NCI-H128 (cell line): ENCODE data around the gene TBC1D14.

Experiments used
- DNase-seq: peaks from one replicate; lab custom pipeline; 2025; ENCODE audit not compliant: unreplicated experiment; lab: John Stamatoyannopoulos, UW

The TBC1D14 gene

DNA sequence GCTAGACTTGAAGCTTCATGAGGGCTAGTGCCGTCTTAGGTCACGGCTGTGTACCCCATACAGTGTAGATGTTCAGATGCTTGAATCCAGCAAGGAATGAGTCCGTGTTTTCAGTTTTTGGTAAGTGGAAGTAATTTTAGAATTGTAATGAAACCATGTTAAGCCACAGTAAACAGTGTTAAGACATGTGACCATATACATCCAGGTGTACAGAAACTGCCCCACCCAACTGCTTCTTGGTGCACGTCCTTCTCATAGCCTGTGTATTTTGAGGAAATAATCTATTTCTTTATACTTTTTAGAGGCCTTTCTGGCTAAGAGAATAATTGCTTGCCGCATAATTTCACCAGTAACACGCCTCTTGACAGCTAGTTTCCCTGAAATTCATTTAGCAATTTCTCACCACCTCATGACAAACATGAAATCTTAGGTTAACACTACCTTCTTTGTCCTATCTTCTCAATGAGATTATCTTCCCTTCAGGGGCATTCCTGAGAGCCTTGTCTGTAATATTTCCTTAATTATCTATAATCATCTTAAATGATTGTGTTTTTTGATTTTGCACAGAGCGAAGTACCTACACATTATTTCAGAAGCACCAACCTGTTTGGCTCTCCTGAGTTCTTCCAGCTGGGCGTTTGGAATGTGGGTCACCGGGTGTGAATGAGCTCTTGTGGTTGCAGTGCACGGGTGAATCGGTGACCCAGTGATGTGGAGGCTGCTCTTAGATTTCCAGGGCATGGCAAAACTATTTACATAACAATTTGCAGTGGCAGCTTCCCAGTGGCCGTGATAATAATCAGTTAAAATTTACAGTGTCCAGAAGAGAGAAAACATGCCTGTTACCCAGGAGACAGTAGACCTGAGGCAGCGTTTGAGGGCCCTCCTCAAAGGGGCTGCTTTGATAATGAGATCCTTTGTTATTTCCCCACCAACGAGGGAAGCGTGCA, 83.4 kb downstream of the TBC1D14 start:
- DNase-seq = no peak

DNA sequence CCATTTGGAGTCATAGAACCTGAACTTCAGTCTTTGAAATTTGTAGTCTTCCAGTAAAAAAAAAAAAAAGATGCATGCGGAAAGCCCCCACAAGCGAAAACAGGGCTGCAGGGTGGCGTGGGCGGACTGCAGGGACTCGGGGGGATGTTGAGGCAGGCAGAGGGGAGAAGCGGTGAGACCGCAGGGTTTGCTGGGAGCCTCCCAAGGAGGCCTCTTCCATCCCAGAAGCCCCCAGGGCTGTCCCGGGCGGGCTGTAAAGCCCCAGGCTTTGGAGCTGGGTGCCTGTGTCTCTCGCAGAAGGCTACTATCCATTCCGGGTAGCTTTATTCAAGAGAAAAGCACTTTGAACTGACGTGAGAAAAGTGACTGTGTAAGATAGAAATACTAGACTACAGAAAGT, 86.9 kb downstream of the TBC1D14 start:
- no peak for DNase-seq

DNA sequence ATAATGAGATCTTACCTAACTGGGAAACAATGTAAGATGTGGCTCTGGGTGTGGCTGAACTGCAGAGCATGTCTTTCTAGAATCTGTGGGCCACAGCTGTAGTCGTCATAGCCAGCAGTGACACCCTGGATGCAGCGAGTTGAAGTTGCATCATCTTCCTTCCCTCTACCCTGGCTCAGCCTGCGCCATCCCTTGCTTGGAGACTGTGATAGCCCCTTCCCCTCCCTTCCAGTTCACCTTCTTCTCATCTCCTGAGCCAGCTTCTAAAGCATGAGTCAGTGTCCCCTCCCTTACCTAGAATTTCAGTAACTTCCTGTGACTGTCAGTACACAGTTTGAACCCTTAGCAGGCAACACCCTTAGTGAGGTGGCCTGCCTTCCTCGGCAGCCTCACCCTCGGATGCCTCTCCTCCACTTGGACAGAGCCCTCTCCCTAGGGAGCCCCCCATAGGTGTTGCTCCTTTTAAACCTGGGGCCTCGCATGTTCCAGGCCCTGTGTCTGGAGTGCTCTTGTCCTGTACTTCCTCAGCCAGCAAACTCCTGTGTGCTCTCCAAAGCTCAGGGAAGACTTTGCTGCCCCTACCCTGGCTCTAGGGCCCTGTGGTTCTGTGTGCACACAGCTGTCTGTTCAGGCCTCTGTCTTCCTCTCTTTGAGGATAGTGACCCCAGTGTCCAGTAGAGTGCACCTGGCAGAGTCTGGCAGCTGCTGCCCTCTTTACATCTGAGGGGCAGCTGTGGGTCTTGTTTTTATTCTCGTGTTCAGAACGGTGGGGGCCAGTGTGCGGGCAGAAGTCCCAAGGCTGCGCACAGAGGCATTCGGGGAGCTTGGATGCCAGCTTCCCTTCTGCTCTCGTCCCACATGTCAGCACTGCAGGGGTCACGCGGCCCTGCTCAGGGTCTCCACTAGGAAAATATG, 89.8 kb downstream of the TBC1D14 start:
- DNase-seq = no peak

DNA sequence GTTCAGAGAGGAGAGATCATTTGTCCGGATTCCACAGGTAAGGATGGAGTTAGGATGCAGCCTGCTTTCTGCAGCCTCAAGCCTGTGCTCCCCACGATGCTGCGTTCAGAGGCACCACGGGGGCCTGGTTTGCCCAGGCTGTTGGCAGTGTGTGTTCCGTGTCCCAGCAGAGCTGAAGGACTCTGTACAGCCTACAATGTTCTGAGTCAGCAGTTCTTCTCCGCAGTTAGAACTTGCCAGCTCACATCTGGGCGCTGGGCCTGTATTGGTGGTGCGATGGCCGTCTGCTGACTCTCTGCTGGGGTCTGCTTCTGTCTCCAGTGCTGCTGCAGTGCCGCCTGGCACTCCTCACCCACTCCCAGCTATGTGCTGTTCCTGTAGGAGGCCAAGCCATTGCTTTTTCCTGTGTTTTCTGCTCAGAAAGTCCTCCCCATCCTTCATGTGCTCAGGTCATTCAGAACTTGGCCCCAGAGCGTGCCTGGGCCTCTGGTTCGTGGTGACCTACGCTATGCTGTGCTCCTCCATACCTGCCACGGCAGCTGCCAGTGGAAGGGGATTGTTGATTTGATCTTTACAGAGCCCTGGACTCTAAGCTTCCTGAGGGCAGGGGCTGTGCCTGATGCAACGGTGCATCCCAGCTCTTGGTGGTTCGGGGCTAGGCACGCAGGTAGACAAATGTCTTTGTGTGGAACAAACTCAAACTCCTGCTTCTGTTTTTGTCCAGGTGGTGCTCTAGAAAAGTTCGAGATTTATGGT, 91.0 kb downstream of the TBC1D14 start:
- no peak for DNase-seq

DNA sequence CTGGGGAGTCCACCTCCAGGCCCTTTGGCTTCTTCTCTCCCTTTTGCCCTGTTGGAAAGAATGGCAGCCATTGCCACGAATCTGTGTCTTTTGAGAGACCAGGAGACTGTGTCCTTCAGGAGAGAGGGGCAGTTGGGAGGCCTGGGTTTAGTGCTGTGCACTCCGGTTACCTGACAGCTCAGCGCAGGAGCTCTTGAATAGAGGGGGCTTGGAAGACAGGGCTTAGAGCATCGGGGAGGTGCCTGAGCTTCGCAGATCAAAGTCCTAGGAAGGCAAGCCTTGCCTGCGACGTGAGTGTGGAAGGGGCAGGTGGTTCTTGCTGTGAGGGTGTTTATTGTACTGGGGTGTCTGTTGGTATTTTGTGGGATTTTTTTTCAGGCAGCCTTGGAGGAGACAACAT, 91.6 kb downstream of the TBC1D14 start:
- DNase-seq = no peak

DNA sequence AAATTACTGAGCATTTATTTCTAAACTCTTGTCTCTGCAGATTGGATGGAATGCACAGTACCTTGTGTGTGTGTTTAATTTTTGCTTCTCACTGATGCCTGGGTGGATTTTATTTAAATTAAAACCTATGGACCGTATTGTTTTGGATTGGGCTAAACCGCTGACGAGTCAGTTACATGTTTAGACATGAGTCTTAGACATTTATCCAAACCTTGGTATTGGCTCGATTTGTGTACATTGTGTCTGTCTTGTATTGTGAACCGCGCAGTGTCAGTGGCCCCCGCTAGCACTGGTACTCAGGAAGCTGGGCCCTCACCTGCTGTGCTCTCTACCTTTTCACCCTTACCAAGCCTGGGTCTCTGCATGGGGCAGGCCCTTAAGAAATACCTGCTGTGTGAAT, 92.7 kb downstream of the TBC1D14 start:
- no peak for DNase-seq

DNA sequence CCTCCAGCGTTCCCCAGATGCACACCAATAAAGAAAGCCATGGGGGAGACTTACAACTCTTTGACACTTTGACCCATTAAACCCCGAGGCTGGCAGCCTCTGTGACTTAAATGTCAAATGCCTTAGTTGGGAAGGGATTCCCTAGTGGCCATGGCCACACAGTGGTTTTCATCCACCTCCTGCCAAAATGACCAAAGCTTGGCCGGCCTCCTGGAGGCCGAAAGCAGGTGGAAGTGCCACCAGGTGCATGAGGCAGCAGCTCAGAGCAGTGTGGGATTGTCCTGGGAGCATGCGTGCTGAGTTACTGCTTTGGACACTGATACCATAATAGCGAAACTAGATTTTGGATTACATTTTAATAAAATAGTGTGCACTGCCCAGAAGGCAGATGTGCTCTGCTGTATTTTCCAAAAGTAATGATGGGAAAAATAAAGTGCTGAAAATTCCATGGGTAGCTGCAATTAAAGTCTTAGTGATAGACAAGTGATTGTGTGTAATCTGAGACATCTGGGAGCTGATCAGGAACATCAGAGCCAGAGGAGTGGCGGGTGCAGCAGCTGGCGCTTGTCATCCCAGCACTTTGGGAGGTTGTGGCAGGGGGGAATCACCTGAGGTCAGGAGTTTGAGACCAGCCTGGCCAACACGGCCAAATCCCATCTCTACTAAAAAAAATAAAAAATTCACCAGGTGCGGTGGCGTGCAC, 93.7 kb downstream of the TBC1D14 start:
- DNase-seq = no peak

DNA sequence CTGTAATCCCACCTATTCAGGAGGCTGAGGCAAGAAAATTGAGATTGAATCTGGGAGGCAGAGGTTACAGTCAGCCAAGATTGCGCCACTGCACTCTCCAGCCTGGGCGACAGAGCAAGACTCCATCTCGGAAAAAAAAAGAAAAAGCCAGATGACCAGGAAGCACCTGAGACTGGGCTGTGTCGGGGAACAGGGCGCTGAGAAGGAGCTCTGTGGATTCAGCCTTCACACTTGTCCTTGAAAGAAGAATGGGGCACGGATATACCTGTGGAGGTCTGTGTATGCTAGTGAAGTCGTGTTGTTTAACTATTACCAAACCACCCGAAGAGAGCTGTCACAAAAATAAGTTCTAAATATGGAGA, 94.2 kb downstream of the TBC1D14 start:
- no peak for DNase-seq

DNA sequence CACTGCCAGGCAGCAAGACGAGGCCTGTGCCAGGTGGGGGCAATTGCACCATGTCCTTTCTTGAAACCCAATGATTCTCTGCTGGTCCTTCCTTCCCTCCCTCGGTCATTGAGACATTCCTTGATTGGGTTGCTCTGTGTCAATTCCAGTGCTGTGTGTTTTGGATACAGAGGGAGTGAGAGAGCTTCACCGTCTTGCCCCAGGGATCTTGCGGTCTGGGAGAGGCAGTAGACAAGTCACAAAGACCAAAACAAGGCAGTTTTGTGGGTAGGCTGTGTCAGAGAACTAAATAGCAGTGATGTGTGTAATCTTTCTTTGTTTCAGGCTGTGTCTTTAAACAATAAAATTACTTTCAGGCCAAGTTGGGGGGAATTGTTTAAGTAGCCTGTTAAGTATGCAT, 94.7 kb downstream of the TBC1D14 start:
- no peak for DNase-seq

DNA sequence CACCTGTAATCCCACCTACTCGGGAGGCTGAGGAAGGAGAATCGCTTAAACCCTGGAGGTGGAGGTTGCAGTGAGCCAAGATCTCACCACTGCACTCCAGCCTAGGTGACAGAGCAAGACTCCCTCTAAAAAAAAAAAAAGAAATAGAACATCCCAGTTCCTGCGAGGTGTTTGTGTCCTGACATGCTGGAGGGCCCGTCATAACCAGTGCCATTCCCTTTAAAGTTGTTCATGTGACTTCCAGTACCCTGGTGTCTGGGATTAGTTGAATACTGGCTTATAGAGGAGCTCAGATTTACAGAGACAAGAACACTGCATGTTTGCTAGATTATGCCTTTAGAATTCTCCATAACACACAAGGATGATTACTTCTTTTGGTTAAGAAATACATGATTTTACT, 95.9 kb downstream of the TBC1D14 start:
- DNase-seq = no peak

DNA sequence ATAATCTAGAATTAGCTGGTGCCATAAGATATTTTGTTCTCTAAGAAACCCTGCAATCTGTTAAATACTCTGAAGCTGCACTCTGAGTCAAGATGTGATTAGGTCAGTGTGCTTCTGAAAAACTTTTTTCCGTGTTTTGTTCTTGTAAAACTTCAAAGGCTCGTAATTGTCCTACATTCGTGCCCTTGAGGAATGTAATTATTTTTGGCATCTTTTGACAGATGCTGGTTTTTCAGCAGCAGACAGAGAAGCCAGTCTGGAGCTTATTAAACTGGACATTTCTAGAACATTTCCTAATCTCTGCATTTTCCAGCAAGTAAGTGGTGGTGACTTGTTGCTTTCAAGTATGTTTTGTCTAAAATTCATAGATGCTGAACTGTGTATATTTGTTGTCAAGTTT, 96.8 kb downstream of the TBC1D14 start:
- no peak for DNase-seq

DNA sequence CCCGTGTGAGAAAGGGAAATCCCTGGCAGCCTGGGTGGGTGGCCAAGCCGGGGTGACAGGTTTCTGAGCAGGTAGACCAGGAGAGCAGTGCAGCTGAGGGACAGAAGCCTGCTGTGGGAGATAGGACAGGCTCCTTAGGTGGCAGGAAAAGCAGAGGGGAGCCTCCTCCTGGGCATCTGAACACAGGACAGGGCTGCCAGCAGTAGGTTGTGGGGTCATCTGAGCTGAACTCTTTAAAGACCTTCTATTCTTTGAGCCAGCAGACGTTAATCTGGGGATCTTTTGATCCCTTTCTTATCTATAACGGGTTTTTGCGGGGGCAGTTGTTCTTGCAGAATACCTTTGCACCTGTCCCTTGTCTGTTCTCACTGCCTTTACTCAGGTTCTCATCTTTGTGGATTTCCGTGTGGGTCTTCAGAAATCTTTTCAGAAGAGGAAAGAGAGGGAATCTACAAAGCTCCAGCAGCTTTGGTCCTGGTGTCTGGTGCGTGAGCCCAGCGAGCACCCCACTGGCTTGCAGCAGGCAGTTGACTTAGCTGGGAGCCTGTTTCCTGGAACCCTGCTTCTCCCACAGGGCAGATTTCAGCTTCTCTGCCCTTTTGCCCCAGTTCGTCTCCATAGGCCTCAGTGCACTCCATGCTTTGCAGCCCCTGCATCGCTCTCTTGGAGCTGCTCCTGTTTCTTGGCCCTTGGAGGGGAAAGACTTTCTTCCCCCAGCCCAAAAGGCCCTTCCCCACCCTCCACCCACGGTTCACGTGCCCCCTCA, 97.7 kb downstream of the TBC1D14 start:
- DNase-seq = no peak

DNA sequence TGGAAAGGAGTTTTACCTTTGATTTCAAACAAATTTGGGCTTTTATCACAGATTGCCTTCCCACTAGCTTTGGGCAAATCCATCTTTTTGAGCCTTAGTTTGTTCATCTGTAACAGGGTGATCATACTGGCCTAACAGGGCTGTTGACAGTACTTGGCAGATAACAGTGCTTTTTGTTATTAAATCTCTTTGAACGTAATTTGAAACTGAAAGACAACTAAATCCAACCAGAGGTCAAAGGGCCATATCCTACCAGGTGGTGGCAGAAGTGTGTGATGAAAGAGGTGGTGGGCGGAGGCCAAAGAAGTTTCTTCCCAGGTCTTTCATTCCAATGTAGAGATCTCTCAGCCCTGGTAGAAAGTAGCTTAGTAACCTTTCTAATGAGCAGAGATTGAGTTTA, 98.3 kb downstream of the TBC1D14 start:
- DNase-seq = no peak

DNA sequence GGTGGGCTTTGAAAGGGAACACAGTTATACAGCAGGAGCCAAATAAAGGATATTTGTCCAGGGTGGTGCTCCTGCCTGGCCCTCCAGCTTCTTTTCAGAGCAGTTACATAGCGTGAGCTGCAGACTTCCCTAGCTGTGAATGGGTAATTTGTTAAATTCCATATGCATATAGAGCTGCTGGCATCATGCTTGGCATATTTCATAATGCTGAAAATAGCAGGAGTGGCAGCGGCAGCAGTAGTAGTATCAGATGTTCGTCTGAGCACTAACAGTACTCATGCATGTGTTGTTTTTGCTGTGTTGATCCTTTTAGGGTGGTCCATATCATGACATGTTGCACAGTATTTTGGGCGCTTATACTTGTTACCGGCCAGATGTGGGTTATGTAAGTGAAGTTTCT, 99.9 kb downstream of the TBC1D14 start:
- no peak for DNase-seq

DNA sequence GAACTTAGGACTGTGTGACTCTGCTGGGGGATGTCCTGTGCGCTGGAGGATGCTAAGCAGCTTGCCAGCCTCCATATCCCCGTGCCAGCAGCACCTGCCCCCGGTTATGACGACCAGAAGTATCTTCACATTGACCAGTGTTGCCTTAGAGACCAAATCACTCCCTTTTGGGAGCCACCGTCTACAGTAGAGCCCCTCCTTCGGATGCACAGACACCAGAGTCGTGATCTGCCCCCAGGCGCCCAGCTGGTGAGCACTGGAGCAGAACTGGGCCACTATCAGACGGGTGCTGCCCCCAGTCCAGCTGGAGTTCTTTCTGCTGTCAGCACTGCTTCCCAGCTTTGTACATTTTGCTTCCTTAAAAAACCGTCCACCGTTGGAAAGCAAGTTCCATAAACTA, 103.5 kb downstream of the TBC1D14 start:
- no peak for DNase-seq

DNA sequence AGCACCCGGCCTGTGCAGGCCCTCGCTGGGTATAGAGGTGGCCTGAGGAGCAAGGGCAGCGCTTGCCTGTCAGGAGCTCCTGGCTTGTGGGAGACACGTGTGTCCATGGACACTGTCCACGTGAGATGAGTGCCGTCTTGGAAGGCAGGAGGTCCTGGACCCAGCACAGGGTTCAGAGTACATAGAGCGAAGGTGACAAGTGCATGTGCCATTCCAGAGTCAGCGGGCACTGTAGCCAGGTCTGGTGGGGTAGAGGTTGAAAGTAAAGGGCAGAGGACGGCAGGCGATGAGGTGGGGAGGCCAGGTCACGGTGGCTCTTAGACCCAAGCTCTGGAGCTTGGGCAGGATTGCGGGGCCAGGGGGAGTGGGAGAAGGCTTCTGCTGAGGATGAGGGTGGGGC, 105.2 kb downstream of the TBC1D14 start:
- no peak for DNase-seq

DNA sequence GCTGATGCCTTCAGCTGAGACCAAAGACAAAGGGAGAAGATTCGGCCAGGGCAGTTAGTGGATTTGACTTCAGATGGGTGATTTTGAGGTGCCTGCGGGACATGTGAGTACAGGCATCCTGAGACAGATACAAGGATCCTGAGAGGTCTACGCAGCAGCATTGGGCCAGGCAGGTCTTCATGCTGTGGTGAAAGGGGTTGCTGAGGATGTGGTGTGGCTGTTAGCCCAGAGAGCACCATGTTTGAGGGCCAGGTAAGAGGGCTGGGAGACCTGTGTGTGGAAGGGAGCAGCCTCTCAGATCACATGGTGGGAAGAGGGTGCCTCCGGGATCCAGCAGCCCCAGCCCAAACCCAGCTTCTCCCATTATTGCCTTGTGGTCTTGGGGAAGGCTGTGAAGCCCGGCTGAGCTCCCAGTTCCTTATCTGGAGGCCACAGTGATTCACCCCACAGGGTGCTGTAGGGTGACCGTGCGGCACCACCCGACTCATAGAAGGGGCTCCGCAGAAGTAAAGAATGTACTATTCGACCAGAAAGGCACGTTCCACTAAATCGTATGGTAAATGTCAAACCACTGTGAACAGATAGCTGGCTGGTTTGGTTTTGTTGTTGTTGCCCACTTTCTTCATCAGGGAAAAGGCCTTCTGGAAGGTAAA, 105.9 kb downstream of the TBC1D14 start:
- DNase-seq = no peak

DNA sequence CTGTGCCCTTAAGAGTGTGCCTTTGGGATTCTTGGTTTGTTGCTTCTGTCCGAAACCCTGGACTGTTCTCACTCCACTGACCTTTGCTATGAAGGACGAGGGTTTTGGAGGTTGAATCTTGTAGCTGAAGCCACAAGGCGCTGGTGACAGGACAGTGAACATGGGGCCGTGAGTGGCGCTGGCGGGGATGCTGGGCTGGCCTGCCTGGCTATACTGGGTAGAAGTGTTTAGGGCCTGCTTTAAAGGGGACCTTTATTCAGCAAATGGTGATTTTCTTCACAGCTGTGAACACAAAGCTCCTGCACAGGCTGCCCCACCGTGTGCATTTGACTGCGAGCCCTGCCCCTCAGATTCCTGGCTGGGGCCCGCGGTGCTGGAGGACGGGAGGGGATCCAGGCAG, 106.5 kb downstream of the TBC1D14 start:
- no peak for DNase-seq

DNA sequence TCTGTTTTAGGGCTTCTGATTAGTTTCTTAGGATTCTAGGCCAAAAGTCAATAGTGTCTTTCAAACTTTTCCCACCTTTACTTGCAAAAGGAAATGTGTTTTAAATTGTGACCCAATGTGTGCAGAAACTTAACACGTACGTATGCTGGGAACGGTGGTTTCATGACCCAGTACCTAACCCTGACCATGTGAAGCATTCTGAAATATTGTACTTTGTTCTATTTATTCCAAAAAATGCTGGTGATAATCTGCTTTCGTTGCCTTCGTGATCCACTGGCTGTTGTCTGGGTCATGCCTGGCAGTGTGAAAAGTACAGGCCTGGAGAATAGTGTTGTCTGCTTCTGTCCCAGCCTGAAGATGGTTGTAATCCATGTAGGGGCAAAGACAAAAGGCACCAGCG, 106.9 kb downstream of the TBC1D14 start:
- no peak for DNase-seq
